Endothelial cell (in vitro differentiated cells): Measurements from ENCODE around the gene ADORA1. TPM values are rescaled to one million over a fixed set of nuclear protein-coding genes. Genes with fewer than 3 reads are reported as not detected.

Experiments used
- DNase-seq: peaks from one replicate; pipeline ENCODE4 v3.0.0; 2021; ENCODE audit warnings: low spot score
- H3K27ac Mint-ChIP-seq: one replicate; pipeline ENCODE4 v1.8.0; 2021; ENCODE audit warnings: mixed read lengths, inconsistent platforms; ENCODE audit not compliant: unreplicated experiment
- H3K27me3 Mint-ChIP-seq: one replicate; pipeline ENCODE4 v1.8.0; 2021; ENCODE audit warnings: mild to moderate bottlenecking, moderate library complexity, mixed read lengths, inconsistent platforms; ENCODE audit not compliant: unreplicated experiment
- H3K36me3 Mint-ChIP-seq: one replicate; pipeline ENCODE4 v1.8.0; 2021; ENCODE audit warnings: mild to moderate bottlenecking, low read depth, mixed read lengths, inconsistent platforms; ENCODE audit not compliant: unreplicated experiment
- H3K4me1 Mint-ChIP-seq: one replicate; pipeline ENCODE4 v1.8.0; 2021; ENCODE audit warnings: mild to moderate bottlenecking, mixed read lengths, inconsistent platforms; ENCODE audit not compliant: unreplicated experiment
- H3K4me3 Mint-ChIP-seq: one replicate; pipeline ENCODE4 v1.8.0; 2021; ENCODE audit warnings: mild to moderate bottlenecking, mixed read lengths, inconsistent platforms; ENCODE audit not compliant: unreplicated experiment
- H3K9me3 Mint-ChIP-seq: one replicate; pipeline ENCODE4 v1.8.0; 2021; ENCODE audit warnings: mixed read lengths, inconsistent platforms; ENCODE audit not compliant: unreplicated experiment
- total RNA-seq: library from RNA; stranded (reverse); fragmentation: NEBNext Ultra II Directional; extraction: Animal tissue kit (Norgen Biotek cat#: 25700); gene quantifications from one replicate; pipeline ENCODE4 v1.2.1, GENCODE V29; 2021; ENCODE audit not compliant: unreplicated experiment
- TF ChIP-seq, protein P1 (sequence below): fragments of 200-600 bp; sonication (generic); IDR thresholded peaks from one replicate; pipeline ENCODE4 v1.5.0; 2021; ENCODE audit warnings: antibody characterized with exemption; ENCODE audit not compliant: unreplicated experiment

Gene ADORA1
- total RNA-seq, 1 donor from 2014 or later: 16.3 TPM

DNA sequence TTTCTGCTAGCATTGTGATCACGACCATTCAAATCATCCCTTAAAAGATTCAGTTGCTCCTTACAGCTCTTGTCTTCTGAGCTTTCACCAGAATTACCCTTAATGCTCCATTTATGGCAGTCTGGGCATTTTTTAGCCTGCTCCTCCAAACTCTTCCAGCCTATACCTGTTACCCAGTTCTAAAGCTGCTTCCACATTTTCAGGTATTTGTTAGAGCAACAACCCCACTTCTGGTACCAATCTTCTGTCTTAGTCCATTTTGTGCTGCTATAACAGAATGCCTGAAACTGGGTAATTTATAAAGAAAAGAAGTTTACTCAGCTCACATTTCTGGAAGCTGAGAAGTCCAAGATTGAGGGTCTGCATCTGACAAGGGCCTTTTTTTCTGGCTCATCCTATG lies 30.9 kb downstream of the ADORA1 start:
- Mint-ChIP-seq H3K36me3 (peaks cover 36% of the 10 kb centered on the region), H3K27ac (no peak overlapping the region), H3K27me3 (peaks cover 4% of the 10 kb centered on the region), H3K4me1 (peaks cover 27% of the 10 kb centered on the region), H3K4me3 (no peak overlapping the region), H3K9me3 (no peaks in the 10 kb centered on the region)
- TF ChIP-seq, protein P1, sequence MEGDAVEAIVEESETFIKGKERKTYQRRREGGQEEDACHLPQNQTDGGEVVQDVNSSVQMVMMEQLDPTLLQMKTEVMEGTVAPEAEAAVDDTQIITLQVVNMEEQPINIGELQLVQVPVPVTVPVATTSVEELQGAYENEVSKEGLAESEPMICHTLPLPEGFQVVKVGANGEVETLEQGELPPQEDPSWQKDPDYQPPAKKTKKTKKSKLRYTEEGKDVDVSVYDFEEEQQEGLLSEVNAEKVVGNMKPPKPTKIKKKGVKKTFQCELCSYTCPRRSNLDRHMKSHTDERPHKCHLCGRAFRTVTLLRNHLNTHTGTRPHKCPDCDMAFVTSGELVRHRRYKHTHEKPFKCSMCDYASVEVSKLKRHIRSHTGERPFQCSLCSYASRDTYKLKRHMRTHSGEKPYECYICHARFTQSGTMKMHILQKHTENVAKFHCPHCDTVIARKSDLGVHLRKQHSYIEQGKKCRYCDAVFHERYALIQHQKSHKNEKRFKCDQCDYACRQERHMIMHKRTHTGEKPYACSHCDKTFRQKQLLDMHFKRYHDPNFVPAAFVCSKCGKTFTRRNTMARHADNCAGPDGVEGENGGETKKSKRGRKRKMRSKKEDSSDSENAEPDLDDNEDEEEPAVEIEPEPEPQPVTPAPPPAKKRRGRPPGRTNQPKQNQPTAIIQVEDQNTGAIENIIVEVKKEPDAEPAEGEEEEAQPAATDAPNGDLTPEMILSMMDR: no peak
- no peak for DNase-seq

DNA sequence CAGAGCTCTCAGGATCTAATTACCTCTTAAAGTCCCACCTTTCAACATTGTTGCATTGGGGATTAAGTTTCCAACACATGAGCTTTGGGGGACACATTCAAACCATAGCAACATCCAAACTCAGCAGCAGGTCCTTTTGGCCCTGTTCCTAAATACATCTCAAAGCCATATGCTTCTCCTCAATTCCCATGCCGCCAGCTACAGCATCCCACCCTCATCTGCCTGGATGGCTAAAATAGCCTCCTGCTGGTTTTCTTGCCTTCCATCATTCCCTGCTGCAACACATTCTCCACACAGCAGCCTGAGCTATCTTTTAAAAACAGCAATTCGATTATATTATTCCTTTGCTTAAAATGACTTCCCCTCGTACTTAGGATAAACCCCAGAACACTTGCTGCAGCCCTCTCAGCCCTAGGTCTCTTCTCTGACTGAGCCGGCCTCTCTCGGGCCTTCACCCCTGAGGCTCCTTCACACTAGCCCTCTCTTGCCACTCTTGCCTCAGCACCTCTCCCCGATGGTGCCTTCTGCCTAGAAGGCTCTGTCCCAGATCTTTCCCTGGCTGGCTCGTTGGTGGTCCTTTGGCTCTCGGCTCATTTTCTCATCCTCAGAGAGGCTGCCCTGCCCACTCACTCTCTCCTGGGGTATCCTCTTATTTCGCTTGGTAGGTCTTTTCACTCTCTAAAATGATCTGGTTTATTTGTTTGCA lies 31.6 kb downstream of the ADORA1 start:
- H3K27me3 Mint-ChIP-seq: peaks cover 4% of the 10 kb centered on the region
- no peak for DNase-seq
- H3K36me3 Mint-ChIP-seq: peaks cover 42% of the 10 kb centered on the region
- no peak overlapping the region for H3K27ac Mint-ChIP-seq
- peaks cover 20% of the 10 kb centered on the region for H3K4me1 Mint-ChIP-seq
- no peak overlapping the region for H3K4me3 Mint-ChIP-seq
- H3K9me3 Mint-ChIP-seq: no peaks in the 10 kb centered on the region
- TF ChIP-seq, protein P1: no peak

DNA sequence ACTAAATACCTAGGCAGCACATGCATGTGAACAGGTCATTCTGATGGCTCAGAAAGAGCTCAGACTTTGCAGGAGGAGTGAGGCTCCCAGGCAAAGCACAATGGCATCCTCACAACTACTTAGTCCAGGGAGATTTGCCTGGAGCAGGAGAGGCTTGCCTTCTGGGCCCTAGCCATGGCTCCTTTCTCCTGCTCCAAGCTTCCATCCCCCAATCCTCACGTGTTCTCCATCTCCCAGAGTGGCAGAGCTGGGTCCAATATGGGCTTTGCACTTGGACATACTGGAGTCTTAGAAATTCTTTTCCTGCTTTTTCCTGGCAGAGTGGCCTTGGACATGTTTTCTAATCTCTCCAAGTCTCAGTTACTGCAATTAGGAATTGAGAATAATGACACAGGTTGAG lies 32.3 kb downstream of the ADORA1 start:
- Mint-ChIP-seq H3K9me3 (no peaks in the 10 kb centered on the region), H3K36me3 (peaks cover 47% of the 10 kb centered on the region), H3K27ac (no peak overlapping the region), H3K4me1 (peaks cover 17% of the 10 kb centered on the region), H3K27me3 (peaks cover 7% of the 10 kb centered on the region), H3K4me3 (no peak overlapping the region)
- TF ChIP-seq, protein P1: no peak
- no peak for DNase-seq

DNA sequence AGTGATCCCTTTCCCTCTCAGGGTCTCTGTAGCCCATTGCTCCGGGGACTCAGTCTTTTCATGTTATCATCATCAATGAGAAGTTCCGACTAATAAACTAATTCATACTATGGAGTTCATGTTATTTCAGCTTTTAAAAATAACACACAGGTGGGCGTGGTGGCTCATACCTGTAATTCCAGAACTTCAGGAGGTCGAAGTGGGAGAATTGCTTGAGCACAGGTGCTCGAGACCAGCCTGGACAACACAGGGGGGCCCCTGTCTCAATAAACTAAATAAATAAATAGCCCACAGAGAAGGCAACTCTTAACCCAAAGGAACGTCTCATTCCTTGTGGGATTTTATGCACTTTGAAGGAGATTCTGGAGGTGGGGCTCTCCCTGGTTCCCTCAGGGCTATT lies 33.6 kb downstream of the ADORA1 start:
- H3K27me3 Mint-ChIP-seq: peaks cover 10% of the 10 kb centered on the region
- peaks cover 7% of the 10 kb centered on the region for H3K4me1 Mint-ChIP-seq
- no peak overlapping the region for H3K4me3 Mint-ChIP-seq
- no peak overlapping the region for H3K27ac Mint-ChIP-seq
- no peak for DNase-seq
- H3K36me3 Mint-ChIP-seq: peaks cover 54% of the 10 kb centered on the region
- no peaks in the 10 kb centered on the region for H3K9me3 Mint-ChIP-seq
- TF ChIP-seq, protein P1: no peak

DNA sequence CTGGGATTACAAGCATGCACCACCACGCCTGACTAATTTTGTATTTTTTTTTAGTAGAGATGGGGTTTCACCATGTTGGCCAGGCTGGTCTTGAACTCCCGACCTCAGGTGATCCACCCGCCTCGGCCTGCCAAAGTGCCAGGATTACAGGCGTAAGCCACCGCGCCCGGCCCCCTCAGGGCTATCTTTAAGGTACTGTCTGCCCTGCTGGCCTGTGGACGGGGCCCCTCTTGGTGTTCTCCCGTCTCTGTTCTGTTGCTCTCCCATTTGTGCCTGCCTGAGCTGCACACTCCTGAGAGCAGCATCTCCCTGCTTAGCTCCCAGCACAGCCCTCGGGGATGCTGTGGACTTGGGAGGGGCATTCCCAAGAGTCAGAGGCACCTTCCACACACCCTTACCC lies 34.2 kb downstream of the ADORA1 start:
- Mint-ChIP-seq H3K27me3 (peaks cover 11% of the 10 kb centered on the region), H3K9me3 (no peaks in the 10 kb centered on the region), H3K36me3 (peaks cover 54% of the 10 kb centered on the region), H3K4me3 (no peak overlapping the region), H3K4me1 (peaks cover 2% of the 10 kb centered on the region), H3K27ac (no peak overlapping the region)
- TF ChIP-seq, protein P1: no peak
- no peak for DNase-seq
